Ishikawa (cell line): ENCODE data around the gene IP6K3.

Experiments
- CEBPB ChIP-seq: IDR thresholded peaks from 2 replicates; pipeline ENCODE4 v1.6.1; 2012
- CREB1 ChIP-seq: IDR thresholded peaks from 2 replicates; pipeline ENCODE4 v1.6.1; 2012; ENCODE audit warnings: low read depth
- EGR1 ChIP-seq: IDR thresholded peaks from 2 replicates; pipeline ENCODE4 v1.6.1; 2012
- EP300 ChIP-seq: IDR thresholded peaks from 2 replicates; pipeline ENCODE4 v1.6.1; 2012; ENCODE audit warnings: borderline replicate concordance
- FOXM1 ChIP-seq: IDR thresholded peaks from 2 replicates; pipeline ENCODE4 v1.6.1; 2012; ENCODE audit warnings: low read depth, borderline replicate concordance
- NFIC ChIP-seq: IDR thresholded peaks from 2 replicates; pipeline ENCODE4 v1.6.1; 2012
- RAD21 ChIP-seq: IDR thresholded peaks from 2 replicates; pipeline ENCODE4 v1.6.1; 2012; ENCODE audit warnings: low read depth
- TAF1 ChIP-seq: IDR thresholded peaks from 2 replicates; pipeline ENCODE4 v1.6.1; 2012; ENCODE audit warnings: low read depth, mild to moderate bottlenecking
- TCF12 ChIP-seq: IDR thresholded peaks from 2 replicates; pipeline ENCODE4 v1.6.1; 2012; ENCODE audit warnings: low read depth
- TEAD4 ChIP-seq: IDR thresholded peaks from 2 replicates; pipeline ENCODE4 v1.6.1; 2012
- YY1 ChIP-seq: IDR thresholded peaks from 2 replicates; pipeline ENCODE4 v1.6.1; 2012; ENCODE audit warnings: low read depth
- ZBTB7A ChIP-seq: IDR thresholded peaks from 2 replicates; pipeline ENCODE4 v1.6.1; 2012; ENCODE audit warnings: low read depth
- TF ChIP-seq, protein P1 (sequence below): IDR thresholded peaks from 2 replicates; pipeline ENCODE4 v1.6.1; 2012
- TF ChIP-seq, protein P2 (sequence below): IDR thresholded peaks from 2 replicates; pipeline ENCODE4 v1.6.1; 2012
- TF ChIP-seq, protein P3 (sequence below): IDR thresholded peaks from 2 replicates; pipeline ENCODE4 v1.6.1; 2012; ENCODE audit warnings: low read depth, mild to moderate bottlenecking

The IP6K3 gene

DNA sequence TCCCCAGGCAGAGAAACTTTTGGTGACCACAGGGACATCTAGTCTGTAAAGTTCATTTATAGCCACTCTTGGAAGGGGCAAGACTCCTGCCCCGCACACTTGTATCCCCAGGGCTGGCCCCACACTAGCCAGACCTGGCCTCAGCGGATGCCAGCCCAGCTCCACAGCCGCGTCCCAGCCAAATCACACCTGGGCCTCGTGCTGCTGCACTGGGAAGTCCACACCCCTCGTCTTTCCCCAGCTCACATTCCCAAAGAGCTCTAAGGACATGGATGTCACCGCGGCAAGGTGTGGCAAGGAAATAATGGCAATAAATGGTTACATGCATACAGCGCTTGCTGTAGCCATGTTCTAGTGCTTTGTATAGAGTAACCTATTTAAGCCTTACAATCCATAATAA lies 8.6 kb downstream of the IP6K3 start:
- TF ChIP-seq TEAD4 (no peak), EP300 (no peak), NFIC (no peak), RAD21 (no peak), TAF1 (no peak), ZBTB7A (no peak), TCF12 (no peak)

DNA sequence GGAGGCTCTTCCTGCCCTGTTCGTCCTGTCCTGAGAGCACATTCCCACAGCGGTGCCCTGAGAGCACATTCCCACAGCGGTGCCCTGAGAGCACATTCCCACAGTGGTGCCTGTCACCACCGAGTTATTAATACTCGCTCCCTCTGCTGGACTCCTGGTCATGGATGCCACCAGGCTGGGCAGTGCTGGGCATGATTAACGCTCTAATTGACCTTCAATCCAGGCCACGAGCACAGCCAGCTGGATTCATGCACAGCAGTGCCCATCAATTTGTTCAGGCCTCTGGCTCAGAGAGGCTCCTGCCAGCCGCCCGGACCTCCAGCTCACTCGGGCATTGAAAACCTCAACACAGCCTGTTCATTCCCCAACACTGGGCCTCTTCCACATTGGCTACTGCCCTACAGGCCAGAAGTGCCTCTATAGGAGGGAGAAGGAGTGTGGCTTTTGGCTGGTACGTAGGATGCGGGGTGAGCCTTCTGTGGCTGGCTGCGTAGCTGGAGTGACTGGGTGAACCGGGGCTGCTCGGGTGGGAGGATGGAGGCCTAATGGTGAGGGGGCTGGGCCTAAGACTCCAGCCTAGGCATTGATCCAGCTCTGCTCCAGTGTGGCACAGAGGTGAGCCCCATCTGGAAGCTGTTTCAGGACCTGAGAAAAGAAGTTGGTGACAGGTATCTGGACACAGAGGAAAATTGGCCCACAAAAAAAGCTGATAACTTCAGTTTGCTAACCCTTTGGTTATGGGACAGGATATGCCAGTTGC lies 9.3 kb downstream of the IP6K3 start:
- TF ChIP-seq EGR1, result no peak
- TF ChIP-seq, protein P1, sequence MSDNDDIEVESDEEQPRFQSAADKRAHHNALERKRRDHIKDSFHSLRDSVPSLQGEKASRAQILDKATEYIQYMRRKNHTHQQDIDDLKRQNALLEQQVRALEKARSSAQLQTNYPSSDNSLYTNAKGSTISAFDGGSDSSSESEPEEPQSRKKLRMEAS, result no peak

DNA sequence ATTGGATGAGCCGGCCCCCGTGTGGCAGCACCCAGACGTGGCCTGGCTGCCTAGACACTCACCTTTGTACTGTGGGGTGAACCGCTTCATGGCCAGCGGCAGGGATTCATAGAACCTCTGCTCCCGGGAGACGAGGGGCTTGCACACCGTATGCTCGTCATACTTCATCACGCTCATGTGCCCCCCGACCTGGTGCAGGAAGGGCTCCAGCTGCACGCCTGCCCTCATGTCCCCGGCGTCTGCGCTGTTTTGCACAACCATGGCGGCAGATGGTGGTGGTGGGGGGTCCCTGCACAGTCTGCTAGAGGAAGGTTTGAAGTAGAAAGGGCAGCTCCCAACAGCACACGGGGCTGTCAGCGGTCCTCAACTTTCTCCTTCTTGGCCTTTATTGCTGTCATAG lies 11.5 kb downstream of the IP6K3 start:
- no peak for TF ChIP-seq NFIC

DNA sequence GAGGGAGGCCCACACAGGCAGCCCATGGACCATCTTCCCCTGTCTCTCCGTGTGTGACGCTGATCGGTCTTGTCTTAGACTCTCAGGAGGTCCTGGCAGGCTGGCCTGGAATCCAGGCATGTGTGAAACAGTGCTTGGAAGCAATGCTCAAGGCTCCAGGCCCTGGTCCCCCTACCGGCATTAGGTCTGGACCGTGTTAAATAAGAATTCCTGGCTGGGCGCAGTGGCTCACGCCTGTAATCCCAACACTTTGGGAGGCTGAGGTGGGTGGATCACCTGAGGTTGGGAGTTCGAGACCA lies 13.0 kb downstream of the IP6K3 start:
- TF ChIP-seq CREB1, result no peak
- no peak for TF ChIP-seq ZBTB7A
- no peak for TF ChIP-seq EGR1
- TF ChIP-seq FOXM1, result no peak

DNA sequence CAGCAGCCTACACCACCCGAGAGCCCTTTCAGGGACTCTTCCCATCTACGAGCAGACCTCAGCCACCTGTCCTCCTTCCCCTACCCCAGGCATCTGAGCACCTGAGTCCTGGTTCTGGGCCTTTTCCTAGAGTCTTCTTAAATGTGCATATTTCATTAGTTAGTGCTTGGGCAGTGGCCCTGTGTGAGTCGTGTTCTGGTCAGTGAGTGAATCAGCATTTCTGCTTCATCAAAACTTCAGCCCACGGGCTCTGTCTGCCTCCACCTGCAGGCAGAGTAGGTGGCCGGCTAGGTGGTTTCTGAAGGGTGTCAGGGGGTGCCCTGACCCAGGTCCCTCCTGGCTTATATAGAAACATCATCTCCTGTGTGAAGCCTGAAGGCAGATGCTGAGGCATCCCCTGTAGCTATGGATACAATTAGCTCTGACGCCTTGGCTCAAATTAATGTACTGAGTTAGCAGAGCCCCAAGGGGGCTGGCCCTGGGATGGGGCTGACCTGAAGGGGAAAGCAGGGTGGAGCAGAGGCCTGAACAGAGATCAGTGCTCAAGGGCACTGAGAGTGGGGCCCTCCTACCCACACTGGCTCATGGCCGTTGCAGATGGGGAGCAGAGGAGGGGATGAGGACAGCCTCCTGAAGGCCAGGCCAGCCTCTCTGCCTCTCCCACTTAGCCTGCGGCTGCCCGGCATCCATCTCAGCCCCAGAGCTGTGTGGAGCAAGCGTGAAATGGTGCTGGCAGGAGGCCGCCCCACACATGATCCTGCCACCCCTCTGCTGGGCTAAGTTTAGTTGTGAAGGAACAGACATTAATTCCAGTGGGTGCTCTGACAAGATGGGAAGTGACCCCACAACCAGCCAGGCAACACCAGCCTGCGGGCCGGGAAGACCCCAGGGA lies 13.6 kb downstream of the IP6K3 start:
- TF ChIP-seq NFIC (no peak), CREB1 (no peak), ZBTB7A (no peak), EGR1 (no peak), TCF12 (no peak), YY1 (no peak), CEBPB (no peak), RAD21 (no peak), FOXM1 (no peak), EP300 (no peak), TAF1 (no peak), TEAD4 (no peak)
- TF ChIP-seq, protein P2, sequence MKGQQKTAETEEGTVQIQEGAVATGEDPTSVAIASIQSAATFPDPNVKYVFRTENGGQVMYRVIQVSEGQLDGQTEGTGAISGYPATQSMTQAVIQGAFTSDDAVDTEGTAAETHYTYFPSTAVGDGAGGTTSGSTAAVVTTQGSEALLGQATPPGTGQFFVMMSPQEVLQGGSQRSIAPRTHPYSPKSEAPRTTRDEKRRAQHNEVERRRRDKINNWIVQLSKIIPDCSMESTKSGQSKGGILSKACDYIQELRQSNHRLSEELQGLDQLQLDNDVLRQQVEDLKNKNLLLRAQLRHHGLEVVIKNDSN, result no peak
- TF ChIP-seq, protein P1, result no peak
- TF ChIP-seq, protein P3, sequence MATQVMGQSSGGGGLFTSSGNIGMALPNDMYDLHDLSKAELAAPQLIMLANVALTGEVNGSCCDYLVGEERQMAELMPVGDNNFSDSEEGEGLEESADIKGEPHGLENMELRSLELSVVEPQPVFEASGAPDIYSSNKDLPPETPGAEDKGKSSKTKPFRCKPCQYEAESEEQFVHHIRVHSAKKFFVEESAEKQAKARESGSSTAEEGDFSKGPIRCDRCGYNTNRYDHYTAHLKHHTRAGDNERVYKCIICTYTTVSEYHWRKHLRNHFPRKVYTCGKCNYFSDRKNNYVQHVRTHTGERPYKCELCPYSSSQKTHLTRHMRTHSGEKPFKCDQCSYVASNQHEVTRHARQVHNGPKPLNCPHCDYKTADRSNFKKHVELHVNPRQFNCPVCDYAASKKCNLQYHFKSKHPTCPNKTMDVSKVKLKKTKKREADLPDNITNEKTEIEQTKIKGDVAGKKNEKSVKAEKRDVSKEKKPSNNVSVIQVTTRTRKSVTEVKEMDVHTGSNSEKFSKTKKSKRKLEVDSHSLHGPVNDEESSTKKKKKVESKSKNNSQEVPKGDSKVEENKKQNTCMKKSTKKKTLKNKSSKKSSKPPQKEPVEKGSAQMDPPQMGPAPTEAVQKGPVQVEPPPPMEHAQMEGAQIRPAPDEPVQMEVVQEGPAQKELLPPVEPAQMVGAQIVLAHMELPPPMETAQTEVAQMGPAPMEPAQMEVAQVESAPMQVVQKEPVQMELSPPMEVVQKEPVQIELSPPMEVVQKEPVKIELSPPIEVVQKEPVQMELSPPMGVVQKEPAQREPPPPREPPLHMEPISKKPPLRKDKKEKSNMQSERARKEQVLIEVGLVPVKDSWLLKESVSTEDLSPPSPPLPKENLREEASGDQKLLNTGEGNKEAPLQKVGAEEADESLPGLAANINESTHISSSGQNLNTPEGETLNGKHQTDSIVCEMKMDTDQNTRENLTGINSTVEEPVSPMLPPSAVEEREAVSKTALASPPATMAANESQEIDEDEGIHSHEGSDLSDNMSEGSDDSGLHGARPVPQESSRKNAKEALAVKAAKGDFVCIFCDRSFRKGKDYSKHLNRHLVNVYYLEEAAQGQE, result no peak

DNA sequence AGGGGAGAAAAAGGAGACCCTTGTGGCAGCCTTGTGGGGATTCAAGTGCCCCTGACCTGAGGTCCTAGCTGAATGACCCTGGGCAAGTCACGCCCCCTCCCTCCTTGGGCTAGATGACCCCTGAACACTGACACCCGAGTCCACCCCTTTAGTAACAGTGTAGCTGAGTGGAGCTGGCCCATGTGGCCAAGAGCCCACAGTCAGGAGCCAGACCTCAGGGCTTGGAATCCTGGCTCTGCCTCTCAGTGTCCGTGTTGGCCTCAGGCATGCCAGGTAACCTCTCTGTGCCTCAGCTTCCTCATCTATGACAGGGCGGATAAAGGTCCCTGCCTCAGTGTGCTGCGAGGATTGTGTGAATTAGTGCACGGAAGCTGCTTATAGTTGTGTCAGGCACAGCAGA lies 14.3 kb downstream of the IP6K3 start:
- TF ChIP-seq TEAD4, result no peak
- TF ChIP-seq RAD21, result no peak
- TF ChIP-seq EP300, result no peak
- TF ChIP-seq YY1, result no peak
- no peak for TF ChIP-seq TCF12
- TF ChIP-seq, protein P2, result no peak
- no peak for TF ChIP-seq EGR1
- TF ChIP-seq, protein P1, result no peak

DNA sequence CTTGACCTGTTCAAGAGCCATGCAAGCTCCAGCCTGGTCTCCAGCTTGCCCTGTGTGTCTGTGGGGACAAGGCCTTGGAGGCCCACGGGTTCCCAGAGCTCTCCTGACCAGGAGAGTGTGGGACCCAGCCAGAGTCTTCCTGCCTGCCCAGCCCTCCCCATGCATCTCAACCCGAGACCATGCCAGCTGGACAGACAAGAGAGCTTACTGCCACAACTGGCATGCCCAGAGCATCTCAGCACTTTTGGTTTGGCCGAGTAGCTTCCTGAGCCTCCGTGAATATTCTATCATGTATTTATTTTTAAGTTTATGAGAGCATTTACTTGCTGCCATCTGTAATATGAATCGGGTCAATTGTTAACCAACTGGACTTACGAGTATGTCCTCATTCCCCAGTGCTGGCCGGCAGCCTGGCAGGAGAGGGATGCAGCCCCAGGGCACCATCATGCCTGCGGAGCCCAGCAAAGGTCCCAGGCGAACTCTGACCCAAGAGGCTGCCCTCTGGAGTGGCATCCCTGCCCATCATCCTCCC lies 14.9 kb downstream of the IP6K3 start:
- TF ChIP-seq TAF1, result no peak
- TF ChIP-seq, protein P3, result no peak
- TF ChIP-seq RAD21, result no peak
- TF ChIP-seq, protein P1, result no peak
- TF ChIP-seq EGR1, result no peak
- no peak for TF ChIP-seq EP300
- TF ChIP-seq NFIC, result no peak
- no peak for TF ChIP-seq ZBTB7A
- TF ChIP-seq, protein P2, result no peak
- TF ChIP-seq FOXM1, result no peak
- no peak for TF ChIP-seq CEBPB
- no peak for TF ChIP-seq TEAD4
- TF ChIP-seq YY1, result no peak
- no peak for TF ChIP-seq TCF12
- TF ChIP-seq CREB1, result no peak
